Neuronal stem cell (in vitro differentiated cells): Measurements from ENCODE around the gene MORF4L1.
"Not testable (repeated sequence)": the region's sequence is repeated elsewhere in the genome, so short reads cannot be mapped to it uniquely, and the experiment has no call there.

Experiments used
- DNase-seq: peaks from one replicate; pipeline ENCODE4 v3.0.0-alpha.2; 2013; ENCODE audit warnings: low spot score
- H2AFZ ChIP-seq: one replicate; pipeline ENCODE4 v1.6.1; 2013; ENCODE audit warnings: mild to moderate bottlenecking, low read length, inconsistent platforms
- H2AK5ac ChIP-seq: 2 replicates; pipeline ENCODE4 v1.6.1; 2013; ENCODE audit warnings: low read depth, mild to moderate bottlenecking, inconsistent platforms, low read length, moderate library complexity, mixed read lengths
- H2BK120ac ChIP-seq: 2 replicates; pipeline ENCODE4 v1.6.1; 2013; ENCODE audit warnings: low read depth, mild to moderate bottlenecking, inconsistent platforms, low read length, moderate library complexity, mixed read lengths
- H2BK12ac ChIP-seq: one replicate; pipeline ENCODE4 v1.6.1; 2013; ENCODE audit warnings: low read length, inconsistent platforms
- H2BK15ac ChIP-seq: 2 replicates; pipeline ENCODE4 v1.6.1; 2013; ENCODE audit warnings: mild to moderate bottlenecking, low read length, inconsistent platforms, mixed read lengths
- H2BK5ac ChIP-seq: one replicate; pipeline ENCODE4 v1.6.1; 2013; ENCODE audit warnings: inconsistent platforms, mild to moderate bottlenecking, low read length, moderate library complexity
- H3K14ac ChIP-seq: one replicate; pipeline ENCODE4 v1.6.1; 2013; ENCODE audit warnings: low read length, inconsistent platforms
- H3K18ac ChIP-seq: 2 replicates; pipeline ENCODE4 v1.6.1; 2013; ENCODE audit warnings: low read length, inconsistent platforms
- H3K23ac ChIP-seq: 2 replicates; pipeline ENCODE4 v1.6.1; 2013; ENCODE audit warnings: low read depth, mild to moderate bottlenecking, mixed read lengths, low read length, inconsistent platforms; ENCODE audit not compliant: poor library complexity
- H3K27ac ChIP-seq: replicated peaks from 3 replicates; pipeline ENCODE4 v1.5.1; 2013; ENCODE audit warnings: low read length, inconsistent platforms
- H3K27me3 ChIP-seq, 3 experiments: 2 replicates each; pipeline ENCODE4 v1.6.1; 2013; ENCODE audit warnings: low read length in 3 of 3, mild to moderate bottlenecking in 2 of 3, inconsistent platforms in 1 of 3, low read depth in 1 of 3, mixed read lengths in 1 of 3, moderate library complexity in 1 of 3; ENCODE audit not compliant: control insufficient read depth in 3 of 3, insufficient read depth in 3 of 3
- H3K36me3 ChIP-seq, 2 donors: replicated peaks in 1 of 2; 2 replicates each; pipeline ENCODE4 v1.6.1; 2013; ENCODE audit warnings: low read length in 2 of 2; ENCODE audit not compliant: control insufficient read depth in 2 of 2, insufficient read depth in 2 of 2
- H3K4ac ChIP-seq: 2 replicates; pipeline ENCODE4 v1.6.1; 2013; ENCODE audit warnings: inconsistent platforms, mild to moderate bottlenecking, low read length, moderate library complexity
- H3K4me1 ChIP-seq, 2 donors: 1 replicate in 1 of 2; 2 replicates in 1 of 2; pipeline ENCODE4 v1.6.1; 2013; ENCODE audit warnings: low read length in 2 of 2, low read depth in 1 of 2; ENCODE audit not compliant: control insufficient read depth in 2 of 2, insufficient read depth in 1 of 2
- H3K4me2 ChIP-seq: one replicate; pipeline ENCODE4 v1.6.1; 2013; ENCODE audit warnings: mild to moderate bottlenecking, low read length, inconsistent platforms; ENCODE audit not compliant: insufficient read depth, poor library complexity, severe bottlenecking
- H3K4me3 ChIP-seq, 2 donors: 2 replicates each; pipeline ENCODE4 v1.5.1; 2013; ENCODE audit warnings: low read length in 2 of 2, mild to moderate bottlenecking in 2 of 2, inconsistent platforms in 1 of 2, moderate library complexity in 1 of 2
- H3K79me1 ChIP-seq: one replicate; pipeline ENCODE4 v1.6.1; 2013; ENCODE audit warnings: low read depth, mild to moderate bottlenecking, inconsistent platforms, low read length, moderate library complexity
- H3K9ac ChIP-seq: one replicate; pipeline ENCODE4 v1.6.1; 2013; ENCODE audit warnings: mild to moderate bottlenecking, low read depth, low read length, inconsistent platforms; ENCODE audit not compliant: poor library complexity
- H3K9me3 ChIP-seq, 2 donors: replicated peaks in 1 of 2; 2 replicates each; pipeline versions ENCODE3 to v1.6.1; 2013; ENCODE audit warnings: low read length in 2 of 2, mild to moderate bottlenecking in 2 of 2, inconsistent platforms in 1 of 2, low read depth in 1 of 2, mixed read lengths in 1 of 2, moderate library complexity in 1 of 2; ENCODE audit not compliant: control insufficient read depth in 2 of 2, insufficient read depth in 1 of 2
- H4K8ac ChIP-seq: one replicate; pipeline ENCODE4 v1.6.1; 2013; ENCODE audit warnings: low read depth, mild to moderate bottlenecking, inconsistent platforms, low read length, moderate library complexity
- H4K91ac ChIP-seq: one replicate; pipeline ENCODE4 v1.6.1; 2013; ENCODE audit warnings: low read length, low read depth, mild to moderate bottlenecking, inconsistent platforms; ENCODE audit not compliant: poor library complexity
- WGBS, 2 donors: extraction: QIAGEN DNeasy Blood & Tissue Kit; methylation state at CpG; one replicate each; pipeline ENCODE4 v1.1.7; 2013; ENCODE audit warnings: missing lambda C conversion rate in 2 of 2, mixed read lengths in 1 of 2; ENCODE audit not compliant: insufficient read length in 2 of 2, insufficient replicate concordance in 1 of 2; ENCODE audit errors: extremely low coverage in 2 of 2; 5-methylcytosine and 5-hydroxymethylcytosine counted together

Gene MORF4L1

DNA sequence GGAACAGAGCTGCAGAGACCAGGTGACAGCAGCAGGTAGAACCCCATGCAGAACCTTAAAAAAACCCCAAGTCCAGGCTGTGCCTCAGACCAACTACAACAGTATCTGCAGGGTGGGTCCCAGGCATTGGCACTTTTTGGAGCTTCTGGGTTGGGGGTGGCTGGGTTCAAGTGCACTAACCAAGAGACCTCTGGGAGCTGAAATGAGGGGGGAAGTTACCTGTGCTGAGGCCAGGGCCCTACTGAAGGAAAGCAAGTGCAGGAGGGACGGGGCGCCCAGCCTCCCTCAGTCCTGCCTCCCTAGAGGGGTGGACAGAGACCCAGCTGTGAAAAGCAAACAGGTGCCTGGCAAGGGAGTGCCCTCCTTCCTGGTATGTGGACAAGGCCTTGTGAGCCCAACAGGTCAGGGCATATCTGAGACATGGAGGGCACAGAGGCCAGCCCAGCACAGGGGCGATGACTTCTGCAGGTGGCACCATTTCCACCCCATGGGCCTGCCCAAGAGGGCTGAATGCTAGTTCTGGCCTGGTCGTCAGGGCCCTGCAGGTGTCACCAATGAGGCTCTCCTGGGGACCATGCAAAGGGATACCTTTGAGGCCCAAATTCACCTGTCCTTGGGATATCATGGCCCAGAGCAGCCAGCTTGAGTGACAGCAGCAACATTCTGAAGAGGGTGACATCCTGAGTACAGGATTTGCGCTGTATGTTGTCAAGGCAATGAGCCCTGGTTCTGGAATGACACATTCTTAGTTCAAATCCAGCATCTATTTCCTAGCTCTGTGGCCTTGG lies 53.5 kb downstream of the MORF4L1 start:
- no peak overlapping the region for H3K14ac ChIP-seq
- H3K23ac ChIP-seq: peak overlapping the region; percentile 44
- H2BK12ac ChIP-seq: no peak overlapping the region
- no peaks in the 10 kb centered on the region for H3K79me1 ChIP-seq
- no peak overlapping the region for H3K9ac ChIP-seq
- H2BK120ac ChIP-seq: no peak overlapping the region
- H3K4ac ChIP-seq: no peak overlapping the region
- H3K27me3 ChIP-seq: no peaks in the 10 kb centered on the region
- no peaks in the 10 kb centered on the region for H3K4me1 ChIP-seq
- no peak overlapping the region for H4K91ac ChIP-seq
- H2BK5ac ChIP-seq: no peak overlapping the region
- H2AK5ac ChIP-seq: no peak overlapping the region
- H3K4me3 ChIP-seq: no peak overlapping the region
- no CpG with 5 or more reads among the region's 5 CpGs for WGBS, 2 donors
- no peak overlapping the region for H2AFZ ChIP-seq
- H3K18ac ChIP-seq: no peak overlapping the region
- H3K4me2 ChIP-seq: no peak overlapping the region
- H4K8ac ChIP-seq: no peak overlapping the region
- H3K27ac ChIP-seq: no peak overlapping the region
- no peak overlapping the region for H2BK15ac ChIP-seq
- H3K36me3 ChIP-seq: peaks cover 30 to 42% of the 10 kb centered on the region in 2 donors
- H3K9me3 ChIP-seq: no peaks in the 10 kb centered on the region
- DNase-seq: no peak

DNA sequence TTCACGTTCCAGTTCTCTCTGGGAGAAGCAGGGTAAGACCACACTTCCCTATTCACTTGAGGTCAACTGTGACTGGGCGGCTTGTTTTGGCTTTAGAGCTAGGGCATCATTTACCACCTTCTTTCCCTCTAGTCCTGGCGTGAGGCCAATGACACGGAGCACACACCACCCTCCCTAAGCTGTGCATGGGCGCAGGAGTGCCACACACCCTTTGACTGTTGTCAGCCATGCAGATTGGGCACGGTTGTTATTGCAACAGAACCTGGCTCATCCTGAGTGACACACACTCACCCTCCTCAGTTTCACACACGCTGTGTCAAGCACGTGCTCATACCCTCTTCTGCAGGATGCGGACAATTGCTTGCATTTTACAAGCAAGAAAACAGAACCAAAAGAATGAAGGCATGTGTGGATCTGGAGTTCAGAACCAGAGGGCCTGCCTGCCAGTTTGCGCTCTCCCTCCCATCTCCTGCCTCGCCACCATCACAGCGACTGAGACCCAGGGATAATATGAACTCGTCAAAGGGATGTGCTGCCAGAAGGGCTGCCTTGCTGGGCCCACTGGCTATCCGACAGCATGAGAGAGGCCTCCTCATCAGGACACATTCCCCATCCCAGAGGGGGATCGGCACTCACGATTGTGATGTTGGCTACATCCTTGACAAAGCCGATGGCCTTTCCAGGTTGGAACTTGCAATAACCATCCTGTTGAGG lies 54.5 kb downstream of the MORF4L1 start:
- Histone ChIP-seq H3K23ac (peak overlapping the region; percentile 83), H3K18ac (no peak overlapping the region), H3K36me3 (peaks cover 19 to 32% of the 10 kb centered on the region in 2 donors), H4K8ac (no peak overlapping the region), H2AFZ (no peak overlapping the region), H2BK15ac (no peak overlapping the region), H3K9ac (no peak overlapping the region), H3K14ac (no peak overlapping the region), H3K4me1 (no peaks in the 10 kb centered on the region), H3K4me3 (no peak overlapping the region), H3K4me2 (no peak overlapping the region), H3K79me1 (peaks cover 2% of the 10 kb centered on the region), H3K27ac (no peak overlapping the region), H4K91ac (peak overlapping the region; percentile 48), H2BK12ac (no peak overlapping the region), H2AK5ac (no peak overlapping the region), H2BK5ac (no peak overlapping the region), H3K9me3 (no peaks in the 10 kb centered on the region), H3K27me3 (no peaks in the 10 kb centered on the region), H3K4ac (no peak overlapping the region), H2BK120ac (no peak overlapping the region)
- DNase-seq: no peak
- WGBS, 2 donors: no CpG with 5 or more reads among the region's 17 CpGs

- Histone ChIP-seq H2BK120ac (peak overlapping the region; percentile 74), H3K14ac (peak overlapping the region; percentile 77), H3K36me3 (peaks cover 14 to 22% of the 10 kb centered on the region in 2 donors), H3K4me3 (peak overlapping the region in 1 of 2 donors; percentile 63), H3K23ac (peak overlapping the region; percentile 67)
- H3K79me1 ChIP-seq, H3K4me2 ChIP-seq, H2BK5ac ChIP-seq, H3K27me3 ChIP-seq, H3K4ac ChIP-seq, H3K9me3 ChIP-seq, H2AFZ ChIP-seq, DNase-seq, H4K91ac ChIP-seq, H2AK5ac ChIP-seq, H3K9ac ChIP-seq, H3K18ac ChIP-seq, H3K27ac ChIP-seq, H4K8ac ChIP-seq, H3K4me1 ChIP-seq, H2BK15ac ChIP-seq, H2BK12ac ChIP-seq: not testable (repeated sequence)
- no CpG with 5 or more reads among the region's 14 CpGs for WGBS, 2 donors
These were observed 55.5 kb downstream of the MORF4L1 start for GRCh38 chr15:78928176-78928575.

DNA sequence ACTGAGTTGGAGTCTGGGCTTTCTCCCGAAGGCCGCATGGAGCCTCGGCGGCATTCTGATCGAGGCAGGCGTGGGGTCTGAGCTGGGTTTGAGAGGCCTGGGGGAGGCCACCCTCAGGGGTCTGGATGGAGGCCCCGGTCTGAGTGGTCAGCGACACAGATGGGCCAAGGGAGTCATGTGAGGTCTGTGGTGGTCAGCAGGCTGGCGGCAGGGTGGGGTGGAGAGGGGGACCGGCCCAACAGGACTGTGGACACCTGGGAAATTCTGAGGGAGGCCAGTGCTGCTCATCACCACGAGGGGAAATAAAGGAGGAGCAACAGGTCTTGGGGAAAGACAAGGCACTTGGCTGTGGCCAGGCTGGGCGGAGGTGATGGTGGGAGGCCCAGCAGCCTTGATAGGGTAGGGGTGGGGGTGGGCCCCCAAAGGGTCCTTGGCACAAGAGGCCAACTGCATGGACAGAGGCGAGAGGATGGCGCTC lies 56.0 kb downstream of the MORF4L1 start:
- H2AFZ ChIP-seq: no peak overlapping the region
- no peak overlapping the region for H3K23ac ChIP-seq
- H3K9me3 ChIP-seq: no peaks in the 10 kb centered on the region
- no peak overlapping the region for H3K4me2 ChIP-seq
- no peak overlapping the region for H2BK5ac ChIP-seq
- H3K4me1 ChIP-seq: no peaks in the 10 kb centered on the region
- H2AK5ac ChIP-seq: no peak overlapping the region
- peaks cover 14 to 17% of the 10 kb centered on the region in 2 donors for H3K36me3 ChIP-seq
- no peak overlapping the region for H2BK12ac ChIP-seq
- DNase-seq: no peak
- no CpG with 5 or more reads among the region's 14 CpGs for WGBS, 2 donors
- peaks cover 2% of the 10 kb centered on the region for H3K79me1 ChIP-seq
- H3K4me3 ChIP-seq: no peak overlapping the region
- H2BK120ac ChIP-seq: no peak overlapping the region
- H3K27ac ChIP-seq: no peak overlapping the region
- no peak overlapping the region for H3K14ac ChIP-seq
- H3K9ac ChIP-seq: no peak overlapping the region
- H3K27me3 ChIP-seq: no peaks in the 10 kb centered on the region
- no peak overlapping the region for H2BK15ac ChIP-seq
- no peak overlapping the region for H4K91ac ChIP-seq
- H3K4ac ChIP-seq: no peak overlapping the region
- H3K18ac ChIP-seq: no peak overlapping the region
- H4K8ac ChIP-seq: no peak overlapping the region
